HEK293T (cell line): ENCODE results near the gene HSPB6.

Experiments used
- CTCF ChIA-PET: fragments of 350-600 bp; formaldehyde crosslinking; extraction: SDS; loops from one replicate; lab custom pipeline; 2021; ENCODE audit warnings: antibody characterized with exemption, inconsistent platforms; lab: Yijun Ruan, JAX
- POLR2A ChIA-PET: fragments of 350-600 bp; formaldehyde crosslinking; extraction: SDS; loops from one replicate; lab custom pipeline; 2020; ENCODE audit warnings: antibody characterized with exemption, inconsistent platforms; lab: Yijun Ruan, JAX
- DNase-seq: peaks from one replicate; pipeline ENCODE4 v3.0.0; 2012; ENCODE audit warnings: mixed read lengths; ENCODE audit errors: extremely low spot score
- ARNT ChIP-seq: fragments of 450-650 bp; IDR thresholded peaks from 2 replicates; pipeline ENCODE4 v1.6.1; 2017; ENCODE audit warnings: mild to moderate bottlenecking
- BHLHE40 ChIP-seq: fragments of 450-650 bp; IDR thresholded peaks from 2 replicates; pipeline ENCODE4 v1.6.1; 2016; ENCODE audit warnings: mild to moderate bottlenecking, moderate library complexity, borderline replicate concordance
- CTBP1 ChIP-seq: fragments of 450-650 bp; IDR thresholded peaks from 2 replicates; pipeline ENCODE4 v1.6.1; 2016; ENCODE audit warnings: borderline replicate concordance
- ELF4 ChIP-seq: fragments of 450-650 bp; IDR thresholded peaks from 2 replicates; pipeline ENCODE4 v1.6.1; 2017; ENCODE audit warnings: antibody characterized with exemption
- FOXA1 ChIP-seq: fragments of 450-650 bp; IDR thresholded peaks from 2 replicates; pipeline ENCODE4 v1.6.1; 2016; ENCODE audit warnings: mild to moderate bottlenecking
- FOXK2 ChIP-seq: fragments of 450-650 bp; IDR thresholded peaks from 2 replicates; pipeline ENCODE4 v1.6.1; 2016; ENCODE audit warnings: mild to moderate bottlenecking
- FOXM1 ChIP-seq: fragments of 450-650 bp; IDR thresholded peaks from 2 replicates; pipeline ENCODE4 v1.6.1; 2017; ENCODE audit warnings: mild to moderate bottlenecking, borderline replicate concordance
- HDGF ChIP-seq: fragments of 450-650 bp; IDR thresholded peaks from 2 replicates; pipeline ENCODE4 v1.6.1; 2017; ENCODE audit warnings: antibody characterized with exemption, borderline replicate concordance
- L3MBTL2 ChIP-seq: fragments of 450-650 bp; conservative IDR thresholded peaks from 2 replicates; pipeline ENCODE4 v1.6.1; 2016; ENCODE audit warnings: mild to moderate bottlenecking
- LEF1 ChIP-seq: fragments of 450-650 bp; IDR thresholded peaks from 2 replicates; pipeline ENCODE4 v1.6.1; 2017; ENCODE audit warnings: mild to moderate bottlenecking, borderline replicate concordance
- NFRKB ChIP-seq: fragments of 450-650 bp; IDR thresholded peaks from 2 replicates; pipeline ENCODE4 v1.6.1; 2016; ENCODE audit warnings: mild to moderate bottlenecking, moderate library complexity
- SP1 ChIP-seq: fragments of 450-650 bp; IDR thresholded peaks from 2 replicates; pipeline ENCODE4 v1.6.1; 2017
- SUZ12 ChIP-seq: fragments of 450-650 bp; IDR thresholded peaks from 2 replicates; pipeline ENCODE4 v1.6.1; 2016; ENCODE audit warnings: mild to moderate bottlenecking
- TARDBP ChIP-seq: fragments of 450-650 bp; IDR thresholded peaks from 2 replicates; pipeline ENCODE4 v1.6.1; 2016
- ZNF384 ChIP-seq: fragments of 450-650 bp; IDR thresholded peaks from 2 replicates; pipeline ENCODE4 v1.6.1; 2016
- TF ChIP-seq, protein P1 (sequence below): fragments of 450-650 bp; IDR thresholded peaks from 2 replicates; pipeline ENCODE4 v1.6.1; 2016

HSPB6 gene

DNA sequence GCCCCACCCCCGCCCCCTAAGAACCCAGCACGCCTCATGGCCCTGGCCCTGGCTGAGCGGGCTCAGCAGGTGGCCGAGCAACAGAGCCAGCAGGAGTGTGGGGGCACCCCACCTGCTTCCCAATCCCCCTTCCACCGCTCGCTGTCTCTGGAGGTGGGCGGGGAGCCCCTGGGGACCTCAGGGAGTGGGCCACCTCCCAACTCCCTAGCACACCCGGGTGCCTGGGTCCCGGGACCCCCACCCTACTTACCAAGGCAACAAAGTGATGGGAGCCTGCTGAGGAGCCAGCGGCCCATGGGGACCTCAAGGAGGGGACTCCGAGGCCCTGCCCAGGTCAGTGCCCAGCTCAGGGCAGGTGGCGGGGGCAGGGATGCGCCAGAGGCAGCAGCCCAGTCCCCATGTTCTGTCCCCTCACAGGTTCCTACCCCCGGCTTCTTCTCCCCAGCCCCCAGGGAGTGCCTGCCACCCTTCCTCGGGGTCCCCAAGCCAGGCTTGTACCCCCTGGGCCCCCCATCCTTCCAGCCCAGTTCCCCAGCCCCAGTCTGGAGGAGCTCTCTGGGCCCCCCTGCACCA is 30.5 kb upstream of the HSPB6 start:
- POLR2A ChIA-PET: no interaction called here
- no peak for DNase-seq
- CTCF ChIA-PET: no interaction called here
- no peak for TF ChIP-seq TARDBP
- no peak for TF ChIP-seq LEF1
- TF ChIP-seq SUZ12: no peak
- TF ChIP-seq SP1: no peak
- TF ChIP-seq L3MBTL2: no peak
- no peak for TF ChIP-seq ARNT
- TF ChIP-seq HDGF: no peak
- TF ChIP-seq FOXK2: no peak
- TF ChIP-seq FOXA1: no peak
- TF ChIP-seq CTBP1: no peak
- no peak for TF ChIP-seq FOXM1
- TF ChIP-seq, protein P1, sequence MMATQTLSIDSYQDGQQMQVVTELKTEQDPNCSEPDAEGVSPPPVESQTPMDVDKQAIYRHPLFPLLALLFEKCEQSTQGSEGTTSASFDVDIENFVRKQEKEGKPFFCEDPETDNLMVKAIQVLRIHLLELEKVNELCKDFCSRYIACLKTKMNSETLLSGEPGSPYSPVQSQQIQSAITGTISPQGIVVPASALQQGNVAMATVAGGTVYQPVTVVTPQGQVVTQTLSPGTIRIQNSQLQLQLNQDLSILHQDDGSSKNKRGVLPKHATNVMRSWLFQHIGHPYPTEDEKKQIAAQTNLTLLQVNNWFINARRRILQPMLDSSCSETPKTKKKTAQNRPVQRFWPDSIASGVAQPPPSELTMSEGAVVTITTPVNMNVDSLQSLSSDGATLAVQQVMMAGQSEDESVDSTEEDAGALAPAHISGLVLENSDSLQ: no peak
- no peak for TF ChIP-seq BHLHE40
- no peak for TF ChIP-seq ZNF384
- no peak for TF ChIP-seq NFRKB
- TF ChIP-seq ELF4: no peak

DNA sequence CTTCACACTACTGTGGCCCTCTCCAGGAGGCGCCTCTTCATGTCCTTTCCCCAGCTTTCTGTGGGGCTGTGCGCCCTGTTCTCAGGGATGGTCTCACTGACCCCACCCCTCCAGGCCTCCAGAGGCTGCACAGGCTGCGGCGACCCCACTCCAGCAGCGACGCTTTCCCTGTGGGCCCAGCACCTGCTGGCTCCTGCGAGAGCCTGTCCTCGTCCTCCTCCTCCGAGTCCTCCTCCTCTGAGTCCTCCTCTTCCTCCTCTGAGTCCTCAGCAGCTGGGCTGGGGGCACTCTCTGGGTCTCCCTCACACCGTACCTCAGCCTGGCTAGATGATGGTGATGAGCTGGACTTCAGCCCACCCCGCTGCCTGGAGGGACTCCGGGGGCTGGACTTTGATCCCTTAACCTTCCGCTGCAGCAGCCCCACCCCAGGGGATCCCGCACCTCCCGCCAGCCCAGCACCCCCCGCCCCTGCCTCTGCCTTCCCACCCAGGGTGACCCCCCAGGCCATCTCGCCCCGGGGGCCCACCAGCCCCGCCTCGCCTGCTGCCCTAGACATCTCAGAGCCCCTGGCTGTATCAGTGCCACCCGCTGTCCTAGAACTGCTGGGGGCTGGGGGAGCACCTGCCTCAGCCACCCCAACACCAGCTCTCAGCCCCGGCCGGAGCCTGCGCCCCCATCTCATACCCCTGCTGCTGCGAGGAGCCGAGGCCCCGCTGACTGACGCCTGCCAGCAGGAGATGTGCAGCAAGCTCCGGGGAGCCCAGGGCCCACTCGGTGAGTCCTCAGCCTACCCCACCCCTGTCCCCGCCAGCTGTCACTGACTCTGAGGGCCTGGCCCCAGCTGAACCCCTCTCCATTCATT is 29.7 kb upstream of the HSPB6 start:
- TF ChIP-seq L3MBTL2: no peak
- no peak for TF ChIP-seq BHLHE40
- TF ChIP-seq ARNT: no peak
- no peak for TF ChIP-seq HDGF
- TF ChIP-seq, protein P1: no peak
- no peak for TF ChIP-seq LEF1
- no peak for TF ChIP-seq FOXA1
- no peak for TF ChIP-seq ZNF384
- TF ChIP-seq FOXK2: no peak
- TF ChIP-seq CTBP1: no peak
- no peak for TF ChIP-seq SUZ12
- no peak for TF ChIP-seq NFRKB
- POLR2A ChIA-PET: no interaction called here
- CTCF ChIA-PET: no interaction called here
- no peak for DNase-seq

DNA sequence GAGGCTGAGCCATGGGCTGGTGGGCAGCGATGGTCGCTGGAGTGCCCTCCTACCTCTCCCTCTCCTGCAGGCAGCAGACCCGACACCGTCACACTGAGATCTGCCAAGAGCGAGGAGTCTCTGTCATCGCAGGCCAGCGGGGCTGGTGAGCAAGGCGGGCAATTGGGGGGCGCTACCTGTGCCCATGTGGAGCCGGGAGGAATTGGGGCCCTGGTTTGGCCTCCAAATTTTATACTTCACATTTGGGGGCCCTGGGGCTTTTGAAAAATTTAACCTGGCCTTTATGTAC is 28.5 kb upstream of the HSPB6 start:
- no peak for DNase-seq
- TF ChIP-seq ELF4: no peak
- no peak for TF ChIP-seq SUZ12
- TF ChIP-seq SP1: no peak
- no peak for TF ChIP-seq L3MBTL2
- TF ChIP-seq FOXM1: no peak
- TF ChIP-seq BHLHE40: no peak
- ChIA-PET CTCF (no interaction called here), POLR2A (no interaction called here)

DNA sequence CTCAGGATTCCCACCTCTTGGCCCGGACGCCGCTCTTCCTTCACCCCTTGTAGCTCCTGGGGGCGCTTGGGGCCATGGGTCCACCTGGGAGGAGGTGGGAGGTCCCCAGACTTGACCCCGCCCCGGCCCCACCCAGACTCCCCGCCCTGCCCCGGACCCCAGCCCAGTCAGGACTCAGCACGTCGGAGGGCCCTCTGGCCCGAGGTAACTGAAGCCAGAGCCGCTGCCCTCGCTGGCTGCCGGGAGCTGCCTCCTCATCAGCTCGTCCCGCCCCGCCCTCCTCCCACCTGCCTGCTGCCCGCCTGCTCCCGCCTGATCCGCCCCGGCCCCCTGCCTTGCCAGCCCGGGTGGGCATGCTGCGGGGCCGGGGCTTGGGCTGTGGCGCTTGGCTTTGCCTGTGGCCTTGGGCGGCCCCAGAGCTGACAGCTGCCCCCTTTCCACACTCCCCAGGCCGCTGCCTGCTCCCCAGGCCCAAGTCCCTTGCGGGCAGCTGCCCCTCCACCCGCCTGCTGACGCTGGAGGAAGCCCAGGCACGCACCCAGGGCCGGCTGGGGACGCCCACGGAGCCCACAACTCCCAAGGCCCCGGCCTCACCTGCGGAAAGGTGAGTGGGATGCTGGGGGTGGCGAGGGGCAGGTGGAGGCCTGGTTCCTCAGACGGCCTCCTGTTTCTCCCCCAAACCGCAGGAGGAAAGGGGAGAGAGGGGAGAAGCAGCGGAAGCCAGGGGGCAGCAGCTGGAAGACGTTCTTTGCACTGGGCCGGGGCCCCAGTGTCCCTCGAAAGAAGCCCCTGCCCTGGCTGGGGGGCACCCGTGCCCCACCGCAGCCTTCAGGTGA is 27.9 kb upstream of the HSPB6 start:
- no peak for DNase-seq
- POLR2A ChIA-PET: no interaction called here
- no peak for TF ChIP-seq FOXM1
- no peak for TF ChIP-seq FOXK2
- no peak for TF ChIP-seq CTBP1
- TF ChIP-seq L3MBTL2: no peak
- TF ChIP-seq ARNT: no peak
- no peak for TF ChIP-seq BHLHE40
- TF ChIP-seq SUZ12: no peak
- no peak for TF ChIP-seq ELF4
- TF ChIP-seq LEF1: no peak
- TF ChIP-seq SP1: no peak
- TF ChIP-seq, protein P1: no peak
- no peak for TF ChIP-seq FOXA1
- no peak for TF ChIP-seq NFRKB
- TF ChIP-seq TARDBP: no peak
- CTCF ChIA-PET: no interaction called here

DNA sequence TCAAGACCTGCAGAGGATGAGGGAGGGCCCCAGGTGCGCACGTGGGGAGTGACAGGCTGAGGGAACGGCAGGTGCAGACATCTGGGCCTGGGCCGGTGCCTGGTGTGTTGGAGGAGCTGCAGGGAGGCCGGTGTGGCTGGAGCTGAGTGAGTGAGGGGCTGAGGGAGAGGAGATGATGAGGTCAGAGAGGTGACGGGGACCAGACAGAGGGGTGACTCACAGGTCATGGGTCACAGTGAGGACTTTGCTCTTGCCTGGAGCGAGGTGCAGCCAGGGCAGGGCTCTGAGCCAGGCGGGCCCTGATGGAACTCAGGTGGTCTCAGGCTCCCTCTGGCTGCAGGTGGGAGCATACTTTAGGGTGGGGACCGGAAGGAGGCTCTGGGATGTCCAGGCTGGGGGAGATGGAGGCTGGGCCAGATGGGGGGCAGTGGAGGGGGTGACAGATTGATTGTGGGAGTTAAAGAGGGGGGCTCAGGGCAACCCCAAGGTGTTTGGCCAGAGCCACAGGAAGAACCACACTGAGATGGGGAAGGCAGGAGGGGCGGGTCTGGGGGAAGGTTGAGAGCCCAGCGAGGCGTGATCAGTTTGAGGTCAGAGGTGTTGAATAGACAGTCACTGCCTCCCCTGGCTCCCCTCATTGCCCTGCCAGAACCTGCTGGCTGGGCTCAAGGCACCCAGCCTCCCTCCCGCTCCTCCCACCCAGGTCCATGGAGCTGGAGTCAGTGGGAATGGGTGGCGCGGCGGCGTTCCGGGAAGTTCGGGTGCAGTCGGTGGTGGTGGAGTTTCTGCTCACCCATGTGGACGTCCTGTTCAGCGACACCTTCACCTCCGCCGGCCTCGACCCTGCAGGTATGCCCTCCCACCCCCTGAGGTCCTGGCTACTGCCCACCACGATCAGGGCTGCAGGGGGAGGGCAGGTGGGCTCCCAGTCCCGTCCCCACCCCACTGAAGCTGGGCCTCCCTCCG is 26.9 kb upstream of the HSPB6 start:
- ChIA-PET POLR2A (no interaction called here), CTCF (no interaction called here)
- no peak for DNase-seq
- TF ChIP-seq LEF1 (no peak), FOXK2 (no peak), BHLHE40 (no peak)
